IMR-90 (cell line): Measurements from ENCODE around the gene CST5. TPM values are rescaled to one million over a fixed set of nuclear protein-coding genes. Genes with fewer than 3 reads are reported as not detected.

Experiments
- ATAC-seq: fragments of 200-7000 bp; cut with Tn5 transposase; 2 replicates; pipeline ENCODE4 v1.9.1; 2020; ENCODE audit warnings: low read depth, mild to moderate bottlenecking, moderate library complexity
- BruUV-seq: library from RNA; stranded (reverse); fragments of 400-500 nt; replicated peaks from 2 replicates; lab custom pipeline; 2021; lab: Mats Ljungman, UMichigan
- CTCF ChIA-PET: fragments of 300-600 bp; formaldehyde crosslinking; extraction: SDS; loops from one replicate; lab custom pipeline; 2021; ENCODE audit warnings: antibody characterized with exemption; lab: Yijun Ruan, JAX
- POLR2A ChIA-PET: fragments of 300-600 bp; sonication (Branson Sonifier 250); formaldehyde crosslinking; loops from one replicate; lab custom pipeline; 2022; ENCODE audit warnings: antibody characterized with exemption; ENCODE audit not compliant: unreplicated experiment; lab: Charles Lee
- DNase-seq: peaks from one replicate; pipeline ENCODE4 v3.0.0; 2013
- H2AFZ ChIP-seq: replicated peaks from 2 replicates; pipeline ENCODE3; 2013; ENCODE audit warnings: low read length, mild to moderate bottlenecking; ENCODE audit not compliant: poor library complexity
- H2AK5ac ChIP-seq: 2 replicates; pipeline ENCODE4 v1.6.1; 2013; ENCODE audit warnings: low read depth, low read length, inconsistent platforms
- H2AK9ac ChIP-seq: replicated peaks from 2 replicates; pipeline ENCODE3; 2013; ENCODE audit warnings: mild to moderate bottlenecking, low read depth, low read length, moderate library complexity; ENCODE audit not compliant: poor library complexity
- H2BK120ac ChIP-seq: 2 replicates; pipeline ENCODE4 v1.6.1; 2013; ENCODE audit warnings: low read depth, low read length, inconsistent platforms
- H2BK15ac ChIP-seq: 3 replicates; pipeline ENCODE4 v1.6.1; 2013; ENCODE audit warnings: low read depth, low read length, inconsistent platforms
- H2BK20ac ChIP-seq: 2 replicates; pipeline ENCODE4 v1.6.1; 2013; ENCODE audit warnings: low read depth, mild to moderate bottlenecking, inconsistent platforms, low read length, moderate library complexity
- H2BK5ac ChIP-seq: 2 replicates; pipeline ENCODE4 v1.6.1; 2013; ENCODE audit warnings: mild to moderate bottlenecking, low read depth, low read length, inconsistent platforms; ENCODE audit not compliant: poor library complexity, severe bottlenecking
- H3K14ac ChIP-seq: replicated peaks from 2 replicates; pipeline ENCODE4 v1.6.1; 2013; ENCODE audit warnings: low read depth, low read length, inconsistent platforms
- H3K18ac ChIP-seq: 2 replicates; pipeline ENCODE4 v1.6.1; 2013; ENCODE audit warnings: low read depth, low read length, control low read depth
- H3K23ac ChIP-seq: 2 replicates; pipeline ENCODE4 v1.6.1; 2013; ENCODE audit warnings: low read depth, low read length, inconsistent platforms
- H3K27ac ChIP-seq: 2 replicates; pipeline ENCODE4 v1.5.1; 2013; ENCODE audit warnings: mild to moderate bottlenecking, control low read depth, low read length; ENCODE audit not compliant: insufficient read depth
- H3K27me3 ChIP-seq: 2 replicates; pipeline ENCODE4 v1.6.1; 2013; ENCODE audit warnings: low read length; ENCODE audit not compliant: control insufficient read depth, insufficient read depth
- H3K36me3 ChIP-seq: 2 replicates; pipeline ENCODE4 v1.6.1; 2013; ENCODE audit warnings: low read length, mixed read lengths; ENCODE audit not compliant: control insufficient read depth, insufficient read depth
- H3K4ac ChIP-seq: 2 replicates; pipeline ENCODE4 v1.6.1; 2013; ENCODE audit warnings: low read depth, low read length, inconsistent platforms
- H3K4me1 ChIP-seq: 2 replicates; pipeline ENCODE4 v1.6.1; 2013; ENCODE audit warnings: low read length, mixed read lengths; ENCODE audit not compliant: control insufficient read depth, insufficient read depth
- H3K4me2 ChIP-seq: 2 replicates; pipeline ENCODE4 v1.6.1; 2013; ENCODE audit warnings: low read depth, mild to moderate bottlenecking, control low read depth, low read length, moderate library complexity
- H3K4me3 ChIP-seq: 2 replicates; pipeline ENCODE4 v1.5.1; 2013; ENCODE audit warnings: low read depth, mild to moderate bottlenecking, control low read depth, low read length, moderate library complexity; ENCODE audit not compliant: insufficient read depth
- H3K56ac ChIP-seq: 2 replicates; pipeline ENCODE4 v1.6.1; 2013; ENCODE audit warnings: low read length, inconsistent platforms; ENCODE audit not compliant: insufficient read depth; ENCODE audit errors: extremely low read depth
- H3K79me1 ChIP-seq, 2 experiments: 2 replicates each; pipeline ENCODE4 v1.6.1; 2013; ENCODE audit warnings: low read length in 2 of 2, inconsistent platforms in 1 of 2, low read depth in 1 of 2
- H3K9ac ChIP-seq: 2 replicates; pipeline ENCODE4 v1.6.1; 2013; ENCODE audit warnings: low read depth, low read length, control low read depth
- H3K9me1 ChIP-seq: 2 replicates; pipeline ENCODE4 v1.6.1; 2013; ENCODE audit warnings: low read length, inconsistent platforms; ENCODE audit not compliant: insufficient read depth
- H3K9me3 ChIP-seq: 2 replicates; pipeline ENCODE4 v1.6.1; 2013; ENCODE audit warnings: low read length; ENCODE audit not compliant: control insufficient read depth, insufficient read depth
- H4K20me1 ChIP-seq: 2 replicates; pipeline ENCODE4 v1.6.1; 2013; ENCODE audit warnings: low read length, inconsistent platforms; ENCODE audit not compliant: insufficient read depth
- H4K5ac ChIP-seq: 2 replicates; pipeline ENCODE4 v1.6.1; 2013; ENCODE audit warnings: mild to moderate bottlenecking, low read depth, low read length, control low read depth
- H4K8ac ChIP-seq, 2 experiments: 2 replicates each; pipeline ENCODE4 v1.6.1; 2013; ENCODE audit warnings: low read depth in 2 of 2, low read length in 2 of 2, control low read depth in 1 of 2, inconsistent platforms in 1 of 2
- H4K91ac ChIP-seq: 2 replicates; pipeline ENCODE4 v1.6.1; 2013; ENCODE audit warnings: low read depth, low read length, inconsistent platforms; ENCODE audit not compliant: insufficient read depth
- BHLHE40 ChIP-seq: fragments of 150-350 bp; IDR thresholded peaks from 2 replicates; pipeline ENCODE4 v1.6.1; 2016; ENCODE audit warnings: mild to moderate bottlenecking, low read depth, low read length
- CEBPB ChIP-seq: IDR thresholded peaks from 2 replicates; pipeline ENCODE4 v1.6.1; 2012; ENCODE audit warnings: low read depth, low read length, improper control_type of control experiment
- CHD1 ChIP-seq: IDR thresholded peaks from 2 replicates; pipeline ENCODE4 v1.6.1; 2012; ENCODE audit warnings: low read depth, low read length, improper control_type of control experiment
- CTCF ChIP-seq: conservative IDR thresholded peaks from 2 replicates; pipeline ENCODE4 v1.5.1; 2012; ENCODE audit warnings: mild to moderate bottlenecking, low read depth, low read length, improper control_type of control experiment
- ELK1 ChIP-seq: fragments of 150-350 bp; IDR thresholded peaks from 2 replicates; pipeline ENCODE4 v1.6.1; 2016; ENCODE audit warnings: low read depth, mild to moderate bottlenecking, low read length, moderate library complexity, borderline replicate concordance
- FOS ChIP-seq: fragments of 150-350 bp; IDR thresholded peaks from 2 replicates; pipeline ENCODE4 v1.6.1; 2016; ENCODE audit warnings: low read depth, low read length
- MAFK ChIP-seq: IDR thresholded peaks from 2 replicates; pipeline ENCODE4 v1.6.1; 2012; ENCODE audit warnings: low read depth, low read length, improper control_type of control experiment
- MAZ ChIP-seq: IDR thresholded peaks from 2 replicates; pipeline ENCODE4 v1.6.1; 2012; ENCODE audit warnings: low read depth, mild to moderate bottlenecking, low read length, improper control_type of control experiment, moderate library complexity, borderline replicate concordance
- MXI1 ChIP-seq: IDR thresholded peaks from 2 replicates; pipeline ENCODE4 v1.6.1; 2012; ENCODE audit warnings: low read depth, mild to moderate bottlenecking, low read length, moderate library complexity, borderline replicate concordance
- NFE2L2 ChIP-seq: fragments of 150-350 bp; IDR thresholded peaks from 2 replicates; pipeline ENCODE4 v1.6.1; 2016; ENCODE audit warnings: low read depth, mild to moderate bottlenecking, low read length
- POLR2A ChIP-seq: IDR thresholded peaks from 2 replicates; pipeline ENCODE4 v1.6.1; 2012; ENCODE audit warnings: mild to moderate bottlenecking, low read depth, low read length
- RAD21 ChIP-seq: IDR thresholded peaks from 2 replicates; pipeline ENCODE4 v1.6.1; 2012; ENCODE audit warnings: low read length, improper control_type of control experiment
- RCOR1 ChIP-seq: IDR thresholded peaks from 2 replicates; pipeline ENCODE4 v1.6.1; 2012; ENCODE audit warnings: mild to moderate bottlenecking, low read length, improper control_type of control experiment; ENCODE audit not compliant: insufficient replicate concordance
- RFX5 ChIP-seq: IDR thresholded peaks from 2 replicates; pipeline ENCODE4 v1.8.0; 2012; ENCODE audit warnings: low read depth, mild to moderate bottlenecking, low read length, moderate library complexity
- SMC3 ChIP-seq: fragments of 150-350 bp; IDR thresholded peaks from 2 replicates; pipeline ENCODE4 v1.6.1; 2016; ENCODE audit warnings: low read depth, mild to moderate bottlenecking, antibody characterized with exemption, low read length, moderate library complexity
- USF2 ChIP-seq: fragments of 150-350 bp; IDR thresholded peaks from 2 replicates; pipeline ENCODE4 v1.6.1; 2017; ENCODE audit warnings: mild to moderate bottlenecking, antibody characterized with exemption, low read length, low read depth
- WGBS, 2 experiments: methylation state at CpG; one replicate each; pipeline versions ENCODE4 v1.1.5 to v1.1.7; 2013; ENCODE audit warnings: missing lambda C conversion rate in 2 of 2; ENCODE audit not compliant: insufficient read length in 1 of 2; ENCODE audit errors: extremely low coverage in 2 of 2; 5-methylcytosine and 5-hydroxymethylcytosine counted together
- dilution Hi-C: fragments of 300-500 bp; cut with HindIII; formaldehyde crosslinking; loops from one replicate; pipeline ENCODE4 v1.14.3; 2018; ENCODE audit warnings: low sequenced_read_pairs; ENCODE audit not compliant: unreplicated experiment
- in situ Hi-C: fragments of 300-500 bp; cut with MboI; formaldehyde crosslinking; loops from 3 replicates; pipeline ENCODE4 v1.14.3; 2019; ENCODE audit warnings: low sequenced_read_pairs, inconsistent platforms, mixed read lengths
- intact Hi-C: fragments of 100-400 bp; cut with micrococcal nuclease; formaldehyde crosslinking; loops from 2 replicates; pipeline ENCODE4 v1.10.0; 2022
- polyA plus RNA-seq, 3 experiments: library from polyadenylated mRNA; depleted of rRNA; stranded (reverse); fragments of >200 nt; gene quantifications; 2 replicates each; pipeline ENCODE4 v1.2.3, GENCODE V29; 2012; ENCODE audit warnings: low replicate concordance in 1 of 3
- total RNA-seq: library from RNA; depleted of rRNA; stranded (reverse); fragments of >200 nt; gene quantifications from 2 replicates; pipeline ENCODE4 v1.2.3, GENCODE V29; 2012

The CST5 gene
- total and polyA plus RNA-seq, 2 of the 4 experiments (the other 2 are of a cell fraction), result not detected

GRCh38 chr20:23926526-23926880, 47.0 kb upstream of the CST5 start:
- H3K27ac ChIP-seq, result no peak overlapping the region
- no peak overlapping the region for H4K8ac ChIP-seq
- H2BK15ac ChIP-seq, result no peak overlapping the region
- ATAC-seq (no peak), DNase-seq (no peak)
- H4K20me1 ChIP-seq, result no peaks in the 10 kb centered on the region
- no peak overlapping the region for H2AFZ ChIP-seq
- no peaks in the 10 kb centered on the region for H3K9me3 ChIP-seq
- ChIA-PET POLR2A (no interaction called here), CTCF (no interaction called here)
- no peak overlapping the region for H3K14ac ChIP-seq
- H4K91ac ChIP-seq, result no peak overlapping the region
- no peaks in the 10 kb centered on the region for H3K4me1 ChIP-seq
- no peak overlapping the region for H2BK120ac ChIP-seq
- in situ Hi-C loops (loop anchor here (25.0 kb wide), 1 partner anchor 986 kb away; no protein-coding TSS in a partner anchor), intact Hi-C loops (no loop called here), dilution Hi-C loops (no loop called here)
- TF ChIP-seq NFE2L2 (no peak), RCOR1 (no peak), SMC3 (no peak), ELK1 (no peak), BHLHE40 (no peak), MXI1 (no peak), USF2 (no peak), CHD1 (no peak), FOS (no peak), MAFK (no peak), RFX5 (no peak), MAZ (no peak), RAD21 (no peak), POLR2A (no peak), CEBPB (no peak), CTCF (no peak)
- WGBS, 2 experiments, result no CpG with 5 or more reads among the region's 2 CpGs
- no peaks in the 10 kb centered on the region for H3K27me3 ChIP-seq
- H3K36me3 ChIP-seq, result no peaks in the 10 kb centered on the region
- BruUV-seq, result no TSS peak
- no peak overlapping the region for H3K56ac ChIP-seq
- no peaks in the 10 kb centered on the region for H3K79me1 ChIP-seq
- H3K9ac ChIP-seq, result no peak overlapping the region
- H2AK9ac ChIP-seq, result no peak overlapping the region
- H3K4me2 ChIP-seq, result no peak overlapping the region
- H4K5ac ChIP-seq, result no peak overlapping the region
- H3K9me1 ChIP-seq, result no peaks in the 10 kb centered on the region
- H3K18ac ChIP-seq, result no peak overlapping the region
- H2AK5ac ChIP-seq, result no peak overlapping the region
- no peak overlapping the region for H3K23ac ChIP-seq
- no peak overlapping the region for H3K4ac ChIP-seq
- H2BK5ac ChIP-seq, result no peak overlapping the region
- no peak overlapping the region for H3K4me3 ChIP-seq
- no peak overlapping the region for H2BK20ac ChIP-seq
